Measurements from ENCODE around the gene THAP2.

DNA sequence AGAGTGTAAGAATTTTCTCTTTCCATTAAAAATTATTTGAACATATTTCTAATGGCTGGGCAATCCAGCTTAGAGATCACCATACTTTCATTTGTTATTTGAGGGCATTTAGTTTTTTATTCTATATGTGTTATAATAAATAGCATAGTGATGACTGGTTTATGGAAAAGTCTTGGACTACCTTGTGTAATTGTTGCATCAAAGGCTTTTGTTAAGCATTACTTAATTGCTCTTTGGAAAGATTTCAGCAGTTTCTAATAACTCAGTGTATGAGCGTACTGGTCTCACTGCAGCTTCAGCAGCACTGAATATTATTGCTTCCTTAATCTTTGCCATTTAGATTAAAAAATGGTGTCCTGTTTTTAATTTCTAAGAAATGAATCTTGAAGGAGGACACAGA is 44.6 kb downstream of the THAP2 start:
- TF ChIP-seq, protein P1, sequence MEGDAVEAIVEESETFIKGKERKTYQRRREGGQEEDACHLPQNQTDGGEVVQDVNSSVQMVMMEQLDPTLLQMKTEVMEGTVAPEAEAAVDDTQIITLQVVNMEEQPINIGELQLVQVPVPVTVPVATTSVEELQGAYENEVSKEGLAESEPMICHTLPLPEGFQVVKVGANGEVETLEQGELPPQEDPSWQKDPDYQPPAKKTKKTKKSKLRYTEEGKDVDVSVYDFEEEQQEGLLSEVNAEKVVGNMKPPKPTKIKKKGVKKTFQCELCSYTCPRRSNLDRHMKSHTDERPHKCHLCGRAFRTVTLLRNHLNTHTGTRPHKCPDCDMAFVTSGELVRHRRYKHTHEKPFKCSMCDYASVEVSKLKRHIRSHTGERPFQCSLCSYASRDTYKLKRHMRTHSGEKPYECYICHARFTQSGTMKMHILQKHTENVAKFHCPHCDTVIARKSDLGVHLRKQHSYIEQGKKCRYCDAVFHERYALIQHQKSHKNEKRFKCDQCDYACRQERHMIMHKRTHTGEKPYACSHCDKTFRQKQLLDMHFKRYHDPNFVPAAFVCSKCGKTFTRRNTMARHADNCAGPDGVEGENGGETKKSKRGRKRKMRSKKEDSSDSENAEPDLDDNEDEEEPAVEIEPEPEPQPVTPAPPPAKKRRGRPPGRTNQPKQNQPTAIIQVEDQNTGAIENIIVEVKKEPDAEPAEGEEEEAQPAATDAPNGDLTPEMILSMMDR (conservative IDR thresholded peaks at IDR 0.05; ENCODE audit: low read depth, low read length), result no peak
- no peak for TF ChIP-seq EZH2 (IDR thresholded peaks at IDR 0.05; ENCODE audit: borderline replicate concordance, low read depth, low read length, poor library complexity, severe bottlenecking)

Data from A673 (cell line).